HUDEP-2 (cell line): ENCODE measurements around the gene PAK5.
A peak's percentile ranks its signal among the peaks of the same experiment; 100 is the strongest.

Source experiments
- DNase-seq, 76 experiments: peaks; one replicate each; lab custom pipeline; 2025; ENCODE audit not compliant: unreplicated experiment in 76 of 76; lab: John Stamatoyannopoulos, UW

The PAK5 gene

DNA sequence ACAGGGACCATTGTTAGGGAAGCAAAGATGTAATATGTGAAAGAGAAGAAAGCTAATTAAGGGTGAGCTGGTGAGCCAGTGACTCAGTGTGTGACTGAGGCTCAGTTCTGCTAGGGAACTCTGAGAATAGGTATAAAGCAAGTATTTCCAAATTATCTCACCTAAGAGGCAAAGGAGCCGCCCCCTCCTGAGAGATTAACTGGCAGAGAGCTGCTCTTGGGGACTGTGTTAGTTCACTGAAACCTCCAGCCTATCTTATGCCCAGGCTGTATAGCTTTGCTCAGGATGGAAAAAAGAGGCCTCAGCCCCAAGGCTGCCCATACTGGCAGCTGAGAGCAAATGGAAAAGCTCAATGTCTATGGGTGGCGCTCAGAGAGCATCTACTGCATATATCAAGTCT is 152.0 kb downstream of the PAK5 start:
- DNase-seq, result peak in 1 of 76 experiments; percentile 5

DNA sequence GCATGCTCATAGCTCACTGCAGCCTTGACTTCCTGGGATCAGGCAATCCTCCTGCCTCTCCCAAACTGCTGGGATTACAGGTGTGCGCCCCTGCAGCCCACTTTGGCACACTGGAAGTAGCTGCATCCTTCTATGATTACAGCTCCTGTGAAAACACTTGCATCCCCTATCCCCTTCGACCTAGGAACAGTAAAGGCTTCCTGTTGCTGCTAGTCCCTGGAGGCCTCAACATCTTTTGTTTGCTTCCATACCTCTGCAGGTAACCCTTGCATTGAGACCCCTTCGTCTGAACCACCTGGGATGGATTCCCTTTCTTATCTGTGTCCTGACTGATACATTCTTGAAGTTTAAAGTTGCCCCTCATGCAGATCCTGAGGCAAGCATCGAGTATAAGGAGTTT is 152.4 kb downstream of the PAK5 start:
- DNase-seq, result no peak

- DNase-seq, result peak in 1 of 76 experiments; percentile 29
Measured at GRCh38 chr20:9686001-9686400, 152.9 kb downstream of the PAK5 start.

DNA sequence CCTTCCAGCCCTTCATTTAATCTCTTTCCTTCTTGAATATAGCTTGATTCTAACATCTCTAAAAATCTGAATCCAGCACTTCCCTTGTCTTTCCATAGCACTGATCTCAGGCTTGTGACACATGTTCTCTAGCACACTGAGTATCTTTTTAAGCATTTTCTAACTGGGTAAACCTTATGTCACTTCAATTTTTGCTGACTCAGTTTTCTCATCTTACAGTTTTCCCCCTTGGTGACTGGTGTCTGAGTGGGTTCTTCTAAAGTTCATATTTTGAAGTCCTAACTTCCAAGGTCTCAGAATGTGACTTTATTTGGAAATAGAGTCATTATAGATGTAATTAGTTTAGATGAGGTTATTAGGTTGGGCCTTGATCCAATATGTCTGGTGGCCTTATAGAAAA is 153.9 kb downstream of the PAK5 start:
- DNase-seq, result no peak

DNA sequence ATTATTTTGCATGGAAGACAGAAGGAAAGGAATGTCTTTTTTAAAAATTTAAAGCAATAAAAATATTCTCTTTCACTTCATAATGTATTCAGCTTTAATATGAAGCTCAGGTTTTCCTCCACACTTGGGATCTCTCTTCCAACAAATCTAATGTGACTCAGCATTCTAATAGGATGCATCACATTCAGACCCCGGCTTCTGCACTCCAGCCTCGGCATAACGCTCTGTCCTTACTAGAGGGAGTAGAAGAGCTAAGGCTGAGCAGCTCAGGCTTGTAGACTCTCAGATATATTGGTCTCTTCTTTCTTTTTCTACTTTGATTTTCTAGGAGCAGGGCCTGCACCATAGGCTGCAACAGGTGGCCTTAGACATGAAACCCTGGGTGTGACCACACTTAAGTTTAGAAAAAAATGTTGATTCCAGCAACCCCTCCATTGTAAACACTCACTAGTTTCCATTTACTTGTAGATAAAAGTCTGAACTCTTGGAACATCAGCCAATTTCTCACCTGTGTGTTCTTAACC is 161.7 kb downstream of the PAK5 start:
- DNase-seq, result no peak

DNA sequence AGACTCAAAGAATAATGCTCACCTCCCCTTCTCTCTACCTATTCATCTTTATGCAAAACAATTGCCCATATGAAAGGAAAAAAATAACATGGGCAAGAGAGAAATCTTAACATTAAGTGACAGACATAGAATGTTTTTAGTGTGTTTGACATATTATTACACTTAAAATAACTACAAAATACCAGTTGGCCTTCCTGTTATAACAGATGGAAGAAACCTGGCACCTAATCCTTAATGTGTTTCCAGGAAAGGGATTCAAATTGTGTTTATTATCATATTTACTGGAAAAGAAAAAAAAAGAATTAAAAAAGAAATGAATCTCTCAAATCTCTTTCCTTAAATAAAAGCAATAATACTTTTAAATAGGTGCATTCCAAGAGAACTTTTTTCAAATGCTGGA is 165.9 kb downstream of the PAK5 start:
- no peak for DNase-seq

DNA sequence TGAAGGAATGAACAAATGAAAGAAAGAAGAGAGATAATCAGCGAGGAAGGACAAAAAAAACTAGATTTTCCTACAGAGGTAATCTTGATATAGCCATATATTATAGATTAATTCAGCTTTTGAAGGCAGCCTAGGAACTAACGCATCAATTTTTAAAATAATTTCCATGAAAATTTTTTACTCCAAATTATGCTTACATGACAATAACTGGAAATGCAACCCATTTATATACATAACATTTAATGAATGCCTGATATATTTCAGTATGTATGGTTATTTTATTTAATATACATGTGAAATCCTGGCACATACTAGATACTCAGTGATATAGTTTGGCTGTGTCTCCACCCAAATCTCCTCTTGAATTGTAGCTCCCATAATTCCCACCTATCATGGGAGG is 166.8 kb downstream of the PAK5 start:
- no peak for DNase-seq

GRCh38 chr20:9668381-9668780 is 170.5 kb downstream of the PAK5 start:
- no peak for DNase-seq

DNA sequence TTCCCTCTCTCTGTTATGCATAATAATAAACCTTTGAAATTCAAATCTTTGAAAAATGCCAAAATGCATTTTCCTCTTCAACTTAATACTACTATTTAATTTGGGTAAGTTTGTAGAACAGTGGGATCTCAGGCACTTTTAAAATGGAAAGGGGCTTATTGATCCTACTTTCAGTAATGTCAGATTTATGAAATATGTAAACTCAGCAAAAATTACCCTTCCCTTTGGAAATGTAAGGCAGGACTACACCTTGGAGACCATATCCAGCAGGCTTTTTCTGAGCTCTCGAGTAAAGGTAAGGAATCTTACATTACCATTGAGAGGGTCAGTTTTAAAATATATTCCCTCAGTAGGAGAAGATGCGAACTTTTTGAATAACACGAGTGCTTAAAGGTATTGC is 175.5 kb downstream of the PAK5 start:
- no peak for DNase-seq

- peak in 20 of 76 experiments; percentile 0 to 24 (median 5) for DNase-seq
Measured at GRCh38 chr20:9660236-9660868, 178.5 kb downstream of the PAK5 start.

- DNase-seq, result no peak
Measured at GRCh38 chr20:9647741-9648140, 191.1 kb downstream of the PAK5 start.

- no peak for DNase-seq
Measured at GRCh38 chr20:9646375-9646774, 192.5 kb downstream of the PAK5 start.

DNA sequence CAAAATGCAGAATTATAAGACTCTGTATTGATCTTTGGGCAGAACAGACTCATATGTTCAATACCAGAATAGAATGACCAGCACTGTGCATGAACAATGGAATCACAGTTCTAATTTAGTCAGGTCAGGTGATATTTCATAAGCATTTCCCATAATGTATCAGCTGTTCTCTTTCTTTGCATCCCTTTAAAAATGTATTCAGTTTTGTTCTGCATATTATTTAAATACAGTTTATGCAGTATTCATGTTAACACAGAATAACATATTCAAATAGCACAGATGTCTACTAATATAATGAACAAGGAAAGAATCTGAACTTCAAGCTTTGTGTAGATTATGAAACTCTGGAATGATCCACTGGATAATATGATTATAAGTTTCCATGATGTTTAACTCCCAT is 196.0 kb downstream of the PAK5 start:
- no peak for DNase-seq

DNA sequence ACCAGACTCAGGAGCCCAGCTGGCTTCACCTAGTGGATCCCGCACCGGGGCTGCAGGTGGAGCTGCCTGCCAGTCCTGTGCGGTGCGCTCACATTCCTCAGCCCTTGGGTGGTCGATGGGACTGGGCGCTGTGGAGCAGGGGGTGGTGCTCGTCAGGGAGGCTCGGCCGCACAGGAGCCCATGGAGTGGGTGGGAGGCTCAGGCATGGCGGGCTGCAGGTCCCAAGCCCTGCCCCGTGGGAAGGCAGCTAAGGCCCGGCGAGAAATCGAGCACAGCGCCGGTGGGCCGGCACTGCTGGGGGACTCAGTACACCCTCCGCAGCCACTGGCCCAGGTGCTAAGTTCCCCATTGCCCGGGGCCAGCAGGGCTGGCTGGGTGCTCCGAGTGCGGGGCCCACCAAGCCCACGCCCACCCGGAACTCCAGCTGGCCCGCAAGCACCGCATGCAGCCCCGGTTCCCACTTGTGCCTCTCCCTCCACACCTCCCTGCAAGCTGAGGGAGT is 197.3 kb downstream of the PAK5 start:
- peak in 1 of 76 experiments; percentile 1 for DNase-seq

DNA sequence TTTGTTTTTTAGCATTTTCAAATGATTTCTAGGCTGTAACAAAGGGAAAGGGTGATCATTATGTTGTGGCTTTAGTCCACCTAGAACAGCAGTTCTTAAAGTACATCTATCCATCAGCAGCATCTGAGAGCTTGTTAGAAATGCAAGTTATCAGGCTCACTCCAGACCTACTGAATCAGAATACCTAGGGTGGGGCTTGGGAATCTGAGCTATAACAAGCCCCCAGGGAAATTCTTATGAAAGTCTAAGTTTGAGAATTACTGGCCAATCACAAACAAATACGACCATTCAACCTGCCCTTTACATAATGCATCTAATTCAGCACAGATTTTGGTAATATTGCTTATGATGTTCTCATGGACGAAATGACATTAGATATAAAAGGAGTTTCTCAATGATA is 201.0 kb downstream of the PAK5 start:
- no peak for DNase-seq

- no peak for DNase-seq
Measured at GRCh38 chr20:9635750-9636149, 203.1 kb downstream of the PAK5 start.

DNA sequence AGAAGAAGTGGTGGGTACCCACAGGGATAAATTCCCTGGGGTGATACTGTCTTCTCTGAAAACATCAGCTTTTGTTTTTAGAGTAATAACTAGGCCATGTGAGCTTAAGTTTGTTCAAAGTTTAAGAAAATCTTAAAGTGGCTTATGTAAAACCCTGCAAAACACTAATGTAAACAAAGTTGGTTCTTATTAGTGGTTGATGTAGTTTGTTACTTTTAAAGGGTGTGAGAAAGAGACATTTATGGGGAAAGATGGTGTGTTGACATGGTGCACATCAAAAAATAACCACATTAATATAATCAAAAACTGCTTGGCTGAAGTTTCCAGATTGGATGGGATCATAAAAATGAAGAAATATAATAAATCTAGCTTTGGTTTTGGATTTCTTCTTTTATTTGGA is 204.5 kb downstream of the PAK5 start:
- no peak for DNase-seq

DNA sequence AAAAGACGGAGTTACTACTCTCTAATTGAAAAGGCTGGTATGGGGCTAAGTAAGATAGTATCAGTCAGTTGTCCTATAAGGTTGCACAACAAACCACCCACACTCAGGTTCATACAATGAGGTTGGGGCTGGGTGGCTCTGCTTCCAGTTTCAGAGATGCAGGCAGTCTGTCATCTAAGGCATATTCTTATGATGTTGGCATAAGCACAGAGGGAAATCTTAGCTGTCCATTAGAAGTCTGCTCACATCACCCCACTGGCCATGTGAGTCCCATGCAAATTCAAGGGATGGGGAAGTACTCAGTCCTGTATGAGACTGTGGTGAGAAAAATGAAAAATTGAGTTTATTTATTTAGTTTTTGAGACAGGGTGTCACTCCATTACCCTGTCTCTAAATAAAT is 205.9 kb downstream of the PAK5 start:
- DNase-seq, result no peak

- DNase-seq, result no peak
Measured at GRCh38 chr20:9632265-9632664, 206.6 kb downstream of the PAK5 start.

DNA sequence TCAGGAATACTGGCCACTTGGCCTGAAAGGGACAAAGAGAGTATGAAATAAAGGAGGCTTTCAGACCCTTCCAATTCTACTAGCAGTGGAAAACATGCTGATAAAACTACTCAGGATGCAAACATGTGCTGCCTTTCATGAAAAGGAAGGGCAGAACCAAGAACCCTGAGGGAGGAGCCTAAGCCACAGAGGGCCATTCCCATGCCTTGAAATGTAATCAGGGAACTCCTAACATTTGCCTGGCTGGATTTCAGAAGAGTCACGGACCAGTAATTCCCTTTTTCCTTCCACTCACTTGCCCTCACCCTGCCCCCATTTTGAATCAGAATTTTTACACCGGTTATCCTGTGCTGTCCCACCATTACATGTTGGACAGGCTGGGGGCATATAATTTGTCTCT is 208.3 kb downstream of the PAK5 start:
- no peak for DNase-seq

DNA sequence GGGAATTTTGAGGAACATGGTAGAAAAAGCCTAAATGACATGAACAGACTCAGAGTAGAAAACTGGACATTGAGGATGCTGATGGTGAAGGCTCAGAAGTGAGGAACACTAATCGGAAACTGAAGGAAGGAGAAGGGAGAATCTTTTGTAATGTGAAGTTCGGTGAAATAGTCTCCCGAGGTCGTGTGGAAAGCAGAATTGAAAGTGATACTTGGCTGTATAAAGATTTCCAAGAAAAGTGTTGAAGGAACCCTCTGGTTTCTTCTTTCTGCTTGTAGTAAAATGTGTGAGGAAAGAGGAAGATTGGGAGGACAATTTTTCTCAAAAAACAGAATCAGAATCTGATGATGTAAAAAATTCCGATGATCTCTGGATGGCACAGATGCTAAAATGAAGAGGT is 209.0 kb downstream of the PAK5 start:
- no peak for DNase-seq

- DNase-seq, result no peak
Measured at GRCh38 chr20:9628589-9628988, 210.3 kb downstream of the PAK5 start.

- no peak for DNase-seq
Measured at GRCh38 chr20:9628141-9628540, 210.7 kb downstream of the PAK5 start.
